Stimulated activated CD8-positive, alpha-beta memory T cell treated with anti-CD3 and anti-CD28 coated beads, Interleukin-15, amount 100 ng/mL, for 1 hour (primary cell): ENCODE measurements around the gene HMCN1.

Experiments
- DNase-seq: peaks from one replicate; pipeline ENCODE4 v3.0.0-alpha.2; 2020; ENCODE audit warnings: low read depth

HMCN1 gene

DNA sequence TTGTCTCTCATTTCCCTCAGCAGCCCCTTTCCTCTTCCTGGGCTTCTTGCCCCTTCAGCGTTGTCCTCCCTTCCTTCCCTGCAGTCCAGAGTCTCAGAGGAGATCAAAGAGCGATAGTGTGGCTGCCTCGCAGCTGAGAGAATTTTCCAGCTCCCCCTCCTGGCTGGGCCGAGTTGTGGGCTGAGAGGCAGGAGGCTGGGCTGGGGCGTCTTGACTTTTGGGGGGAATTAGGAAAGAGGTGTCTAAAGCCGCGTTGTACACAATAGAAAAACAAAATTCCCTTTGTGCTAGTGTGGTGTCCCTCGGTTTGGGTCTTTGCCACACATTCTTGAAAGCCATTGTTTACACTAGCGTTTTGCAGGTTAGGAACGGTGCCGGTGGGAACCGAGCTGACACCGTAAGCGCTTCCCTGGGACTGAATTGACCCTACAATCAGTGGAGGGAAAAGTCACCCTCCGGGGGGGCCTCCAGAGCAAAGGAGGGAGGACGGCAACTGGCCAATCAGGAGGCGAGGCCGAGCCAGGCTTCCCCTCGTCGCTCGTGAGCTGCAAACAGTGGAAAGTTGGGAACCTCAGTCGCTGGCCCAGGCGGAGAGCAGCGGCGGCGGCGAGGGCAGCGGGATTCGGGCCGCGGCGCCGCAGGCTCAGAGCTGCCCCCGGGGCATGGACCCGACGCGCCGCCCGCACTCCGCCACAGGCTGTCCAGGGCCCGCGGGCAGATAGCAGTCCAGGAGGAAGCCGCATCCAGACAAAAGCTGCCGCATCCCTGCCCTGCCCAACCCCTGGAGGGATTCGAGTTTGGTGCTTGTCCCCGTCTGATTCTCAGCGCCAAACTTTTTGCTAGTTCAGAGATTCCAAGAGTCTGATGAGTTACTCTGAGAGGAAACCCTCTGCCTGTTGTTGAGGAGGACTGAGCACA is at the start of gene HMCN1:
HMCN1 (plus strand) TSS at position 574 of the 918 bp plus-strand sequence. CDS start 389 bp downstream, outside the sequence.
- no peak for DNase-seq

- DNase-seq: no peak
Observed at GRCh38 chr1:185686821-185687778, 47.1 kb upstream of the HMCN1 start.

DNA sequence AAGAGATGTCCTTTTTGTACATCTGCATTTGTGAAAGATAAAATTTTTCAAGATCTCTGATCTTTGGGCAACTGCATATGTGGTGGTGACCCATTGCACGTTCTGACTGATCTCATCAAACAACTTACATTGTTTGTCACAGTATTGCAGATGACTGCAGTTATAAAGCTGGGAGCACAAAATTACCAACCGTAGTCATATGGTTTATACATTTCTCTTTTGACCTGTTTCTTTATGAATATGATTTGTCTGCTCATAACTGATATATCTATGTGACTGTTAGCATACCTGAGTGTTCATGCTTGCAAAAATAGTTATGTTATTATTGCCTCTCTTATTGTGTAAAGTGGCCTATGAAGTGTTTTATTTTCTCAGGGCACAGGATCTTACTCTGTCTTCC is 43.7 kb upstream of the HMCN1 start:
- no peak for DNase-seq

DNA sequence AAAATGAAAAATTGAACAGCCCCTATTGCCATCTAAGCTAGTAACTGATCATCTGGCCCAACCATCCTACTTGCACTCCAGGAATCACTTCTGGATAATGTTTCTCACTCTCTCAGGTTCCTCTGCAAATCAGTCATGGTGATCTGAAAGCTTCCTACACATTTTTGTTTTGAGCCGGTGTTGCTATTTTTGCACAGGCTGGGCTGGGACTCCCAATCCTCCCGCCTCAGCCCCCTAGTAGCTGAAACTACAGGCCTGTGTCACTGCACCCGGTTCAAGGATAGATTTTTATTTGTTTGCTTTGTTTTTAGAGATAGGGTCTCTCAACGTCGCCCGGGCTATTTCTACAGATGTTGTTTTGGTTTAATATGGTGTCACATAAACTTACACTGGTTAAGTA is 40.5 kb upstream of the HMCN1 start:
- no peak for DNase-seq

GRCh38 chr1:185694081-185694480 is 40.1 kb upstream of the HMCN1 start:
- no peak for DNase-seq

- no peak for DNase-seq
Observed at GRCh38 chr1:185695299-185695698, 38.9 kb upstream of the HMCN1 start.

DNA sequence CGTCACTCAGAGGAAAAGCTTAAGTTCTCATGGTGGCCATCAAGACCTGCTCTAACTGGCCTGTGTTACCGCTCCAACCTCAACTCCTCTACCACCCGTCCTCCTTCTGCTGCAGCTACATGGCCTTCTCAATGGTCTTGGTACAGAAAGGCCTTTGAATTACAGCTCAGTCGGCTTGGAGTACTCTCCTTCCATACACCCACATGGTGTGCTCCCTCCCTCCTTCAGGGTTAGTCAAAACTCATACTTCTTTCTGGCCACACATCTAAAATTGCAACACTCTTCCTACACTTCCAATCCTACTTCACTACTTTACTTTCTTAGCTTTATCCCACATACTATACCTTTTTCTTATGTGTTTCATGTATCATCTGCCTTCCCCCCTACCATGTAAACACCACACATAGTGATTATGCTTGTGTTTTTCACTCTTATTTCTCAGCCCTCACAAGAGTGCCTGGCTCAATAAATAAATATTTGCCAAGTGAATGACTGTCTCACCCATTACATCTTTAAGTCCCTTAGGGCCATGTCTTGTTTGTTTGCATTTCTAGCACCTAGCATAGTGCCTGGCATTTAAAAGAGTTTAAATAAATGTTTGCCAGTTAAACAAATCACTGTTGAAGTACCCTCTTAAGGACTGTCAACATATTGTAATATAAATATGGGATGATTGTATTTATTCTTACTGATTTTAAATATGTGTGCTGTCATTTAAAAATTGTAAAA is 37.6 kb upstream of the HMCN1 start:
- DNase-seq: no peak

DNA sequence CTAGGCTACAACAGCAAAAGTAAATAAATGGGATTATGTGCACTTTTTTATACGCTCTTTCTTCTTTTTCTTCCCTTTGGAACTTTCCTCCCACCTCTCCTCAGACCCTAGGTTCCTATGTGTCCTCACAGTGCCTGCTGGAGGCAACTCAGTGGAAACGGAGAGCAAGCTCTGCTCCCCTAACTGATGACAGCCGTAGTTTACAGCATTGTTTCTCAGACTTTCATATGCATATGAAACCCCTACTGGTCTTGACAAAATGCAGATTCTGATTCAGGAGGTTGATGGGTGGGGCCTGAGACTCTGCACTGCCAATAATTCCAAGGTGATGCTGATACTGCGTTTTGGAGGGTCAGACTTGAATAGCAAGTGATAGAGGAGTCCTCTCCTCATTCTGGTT is 34.3 kb upstream of the HMCN1 start:
- DNase-seq: no peak

- DNase-seq: no peak
Observed at GRCh38 chr1:185701650-185702049, 32.5 kb upstream of the HMCN1 start.

DNA sequence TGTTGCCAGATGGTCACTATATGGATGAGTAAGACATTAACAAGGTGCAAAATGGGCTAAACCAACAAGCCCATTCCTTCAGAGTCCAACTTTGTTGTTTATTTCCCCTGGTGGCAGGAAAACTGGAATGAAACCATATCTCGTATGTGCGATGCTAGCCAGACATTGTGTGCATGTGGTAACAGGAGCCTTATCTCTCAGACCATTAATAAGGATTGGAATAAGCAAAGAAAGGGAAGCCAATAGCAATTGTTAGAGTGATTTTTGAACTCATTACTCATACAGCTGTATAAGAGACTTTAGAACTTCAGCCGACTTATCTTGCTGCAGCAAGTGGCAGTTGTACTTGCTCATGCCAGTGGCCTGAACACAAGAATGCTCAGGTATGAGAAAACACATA is 30.0 kb upstream of the HMCN1 start:
- no peak for DNase-seq

GRCh38 chr1:185716095-185716494 is 18.1 kb upstream of the HMCN1 start:
- DNase-seq: no peak

DNA sequence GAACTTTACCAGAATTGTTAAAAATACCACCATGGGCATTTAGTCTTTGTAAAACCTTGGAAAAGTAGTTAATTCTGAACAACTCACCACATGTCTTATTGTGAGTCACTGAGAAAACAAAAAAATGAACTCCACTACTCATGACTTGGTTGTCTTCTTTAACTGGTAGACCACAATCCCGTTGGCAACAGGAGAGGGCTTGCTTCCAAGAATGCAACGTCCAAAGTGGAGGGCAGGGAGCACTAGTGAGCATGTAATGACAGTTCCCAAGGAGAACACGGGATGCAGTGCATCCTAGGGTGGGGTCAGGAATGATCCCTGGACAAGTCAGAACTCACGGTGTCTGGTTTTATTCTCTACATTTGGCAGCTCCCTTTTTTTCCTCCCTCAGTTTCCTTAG is 15.2 kb upstream of the HMCN1 start:
- DNase-seq: no peak

DNA sequence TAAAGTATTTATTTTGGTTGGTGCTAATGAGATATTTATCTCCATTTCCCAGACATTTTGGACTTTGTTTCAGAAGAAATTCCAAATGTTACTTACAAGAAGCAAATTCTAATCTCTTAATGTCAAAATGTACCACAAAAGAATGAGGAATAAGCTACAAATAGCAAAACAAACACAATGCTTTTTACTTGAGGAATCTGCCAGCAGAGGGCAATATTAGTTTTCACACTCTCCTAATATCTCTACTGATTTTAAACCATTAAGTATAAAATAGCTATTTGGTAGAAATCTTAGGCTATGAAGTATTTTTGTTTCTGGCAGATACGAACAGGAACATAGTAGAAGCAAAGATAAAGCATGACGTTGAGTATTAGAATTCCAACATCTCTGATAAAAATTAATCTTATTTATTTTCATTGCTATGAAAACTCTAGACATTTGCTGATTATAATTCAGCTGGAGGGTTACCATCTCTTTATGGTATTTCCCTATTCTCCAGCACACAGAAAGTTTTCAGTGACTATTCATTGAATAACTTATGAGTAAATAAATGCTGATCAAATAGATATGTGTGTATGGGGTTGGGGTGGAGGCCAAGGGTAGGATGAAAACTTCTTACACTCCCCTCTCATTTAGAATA is 13.4 kb upstream of the HMCN1 start:
- no peak for DNase-seq

DNA sequence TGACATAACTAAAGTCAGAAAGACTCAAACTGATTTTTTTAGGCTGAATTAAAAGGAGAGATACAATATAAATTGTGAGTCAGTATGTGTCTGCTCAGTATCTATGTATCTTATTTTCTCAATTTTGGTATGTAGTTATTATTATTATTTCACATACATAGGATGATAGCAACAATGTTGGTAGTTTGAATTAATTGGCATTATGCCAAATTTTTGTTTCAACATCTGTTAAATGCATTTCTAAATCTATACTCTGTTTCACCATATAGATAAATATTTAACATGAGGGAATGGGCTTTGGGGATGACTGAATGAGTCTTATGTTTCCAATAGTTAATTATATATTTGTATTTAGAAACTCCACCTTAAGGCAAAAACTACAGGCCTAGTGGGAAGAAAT is 12.6 kb upstream of the HMCN1 start:
- DNase-seq: no peak

GRCh38 chr1:185722098-185722497 is 12.1 kb upstream of the HMCN1 start:
- DNase-seq: no peak

DNA sequence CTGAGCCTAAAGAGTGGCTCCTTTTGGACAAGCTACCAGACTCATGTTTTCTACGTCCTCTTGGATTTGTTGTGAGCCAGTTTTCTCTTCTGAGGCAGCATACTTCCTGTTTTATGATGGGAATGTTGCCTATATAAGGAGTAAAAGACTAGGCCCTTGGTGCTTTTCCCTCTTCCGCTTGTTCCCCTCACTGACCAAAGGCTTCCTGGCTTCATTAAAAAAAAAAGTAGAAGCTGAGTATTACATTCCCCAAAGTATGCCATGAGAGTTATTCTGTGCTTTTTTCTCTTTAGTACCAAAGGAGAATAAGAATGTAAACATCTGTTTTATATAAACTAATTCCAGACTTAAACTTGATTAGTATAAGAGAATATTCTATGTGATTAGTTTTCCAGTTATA is 6.5 kb upstream of the HMCN1 start:
- DNase-seq: no peak

- no peak for DNase-seq
Observed at GRCh38 chr1:185731446-185731845, 2.7 kb upstream of the HMCN1 start.

GRCh38 chr1:185732951-185733350 is 1.2 kb upstream of the HMCN1 start:
- DNase-seq: no peak

GRCh38 chr1:185734929-185735700 is 924 bp downstream of the HMCN1 start:
- DNase-seq: no peak

GRCh38 chr1:185735701-185736064 is 1.5 kb downstream of the HMCN1 start:
- DNase-seq: no peak

DNA sequence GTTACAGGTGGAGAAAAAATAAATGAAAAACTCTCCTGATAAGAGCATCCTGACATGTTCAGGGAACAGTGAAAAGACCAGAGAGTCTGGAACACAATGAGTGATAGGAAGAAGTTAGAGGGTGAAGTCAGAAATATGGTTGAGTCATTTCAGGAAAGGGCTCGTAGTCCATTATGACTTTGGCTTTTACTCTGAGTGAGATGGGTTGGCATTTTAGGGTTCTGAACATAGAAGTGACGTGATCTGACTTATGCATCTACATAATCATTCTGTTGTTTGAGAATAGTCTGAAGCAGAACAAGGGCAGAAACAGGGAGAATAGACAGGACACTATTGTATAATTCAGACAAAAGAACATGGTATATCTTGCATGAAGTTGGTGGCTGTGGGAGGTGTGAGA is 5.8 kb downstream of the HMCN1 start:
- DNase-seq: no peak
